A673 (cell line): ENCODE data around the gene JUNB. TPM values are rescaled to one million over a fixed set of nuclear protein-coding genes. Genes with fewer than 3 reads are reported as not detected.

Source experiments
- BruUV-seq: library from RNA; stranded (reverse); fragments of 400-500 nt; replicated peaks from 2 replicates; lab custom pipeline; 2021; lab: Mats Ljungman, UMichigan
- CTCF ChIA-PET: fragments of 300-600 bp; sonication (Branson Sonifier 250); formaldehyde crosslinking; loops from one replicate; lab custom pipeline; 2022; ENCODE audit warnings: antibody characterized with exemption; lab: Charles Lee
- POLR2A ChIA-PET: fragments of 300-600 bp; sonication (Branson Sonifier 250); formaldehyde crosslinking; loops from one replicate; lab custom pipeline; 2022; ENCODE audit warnings: antibody characterized with exemption; ENCODE audit not compliant: low non-redundant PET; lab: Charles Lee
- DNase-seq: peaks from one replicate; pipeline ENCODE4 v3.0.0-alpha.2; 2015; ENCODE audit warnings: low spot score
- H3K27ac ChIP-seq: fragments of 200-600 bp; sonication (generic); 2 replicates; pipeline ENCODE4 v1.5.1; 2016; ENCODE audit warnings: mixed run types, low read depth, mild to moderate bottlenecking, mixed read lengths, antibody characterized with exemption, low read length; ENCODE audit not compliant: poor library complexity, severe bottlenecking
- H3K27me3 ChIP-seq: fragments of 200-600 bp; sonication (generic); replicated peaks from 2 replicates; pipeline ENCODE4 v1.6.1; 2017; ENCODE audit warnings: mixed run types, low read depth, mild to moderate bottlenecking, mixed read lengths, antibody characterized with exemption, low read length; ENCODE audit not compliant: insufficient read depth, poor library complexity
- H3K36me3 ChIP-seq: fragments of 200-600 bp; sonication (generic); 2 replicates; pipeline ENCODE4 v1.6.1; 2016; ENCODE audit warnings: mixed run types, mild to moderate bottlenecking, mixed read lengths, antibody characterized with exemption, low read length; ENCODE audit not compliant: insufficient read depth, poor library complexity, severe bottlenecking
- H3K4me1 ChIP-seq: fragments of 200-600 bp; sonication (generic); 2 replicates; pipeline ENCODE4 v1.6.1; 2017; ENCODE audit warnings: mixed run types, mild to moderate bottlenecking, mixed read lengths, antibody characterized with exemption, low read length; ENCODE audit not compliant: insufficient read depth, poor library complexity, severe bottlenecking
- H3K4me3 ChIP-seq: fragments of 200-600 bp; sonication (generic); 2 replicates; pipeline ENCODE4 v1.5.1; 2016; ENCODE audit warnings: low read depth, mixed run types, mild to moderate bottlenecking, mixed read lengths, low read length; ENCODE audit not compliant: poor library complexity, severe bottlenecking
- H3K9me3 ChIP-seq: fragments of 200-600 bp; sonication (generic); 2 replicates; pipeline ENCODE4 v1.6.1; 2016; ENCODE audit warnings: mixed run types, low read depth, mild to moderate bottlenecking, mixed read lengths, antibody characterized with exemption, low read length; ENCODE audit not compliant: poor library complexity, severe bottlenecking
- CTCF ChIP-seq: fragments of 300-800, 200-600 bp; sonication (generic); conservative IDR thresholded peaks from 2 replicates; pipeline ENCODE4 v1.5.1; 2017; ENCODE audit warnings: low read depth, mild to moderate bottlenecking, antibody characterized with exemption, low read length, moderate library complexity, mixed read lengths
- EZH2 ChIP-seq: fragments of 200-600 bp; sonication (generic); IDR thresholded peaks from 2 replicates; pipeline ENCODE4 v1.6.1; 2017; ENCODE audit warnings: borderline replicate concordance, low read depth, mild to moderate bottlenecking, mixed read lengths, antibody characterized with exemption, low read length; ENCODE audit not compliant: poor library complexity, severe bottlenecking
- intact Hi-C: fragments of 100-400 bp; cut with micrococcal nuclease; formaldehyde crosslinking; loops from one replicate; pipeline ENCODE4 v1.10.0; 2022; ENCODE audit not compliant: unreplicated experiment
- total RNA-seq: library from RNA; stranded (reverse); gene quantifications from 2 replicates; pipeline ENCODE4 v1.2.3, GENCODE V29; 2021

The JUNB gene
- total RNA-seq, 1 experiment from 2014 or later = 27.7 TPM

DNA sequence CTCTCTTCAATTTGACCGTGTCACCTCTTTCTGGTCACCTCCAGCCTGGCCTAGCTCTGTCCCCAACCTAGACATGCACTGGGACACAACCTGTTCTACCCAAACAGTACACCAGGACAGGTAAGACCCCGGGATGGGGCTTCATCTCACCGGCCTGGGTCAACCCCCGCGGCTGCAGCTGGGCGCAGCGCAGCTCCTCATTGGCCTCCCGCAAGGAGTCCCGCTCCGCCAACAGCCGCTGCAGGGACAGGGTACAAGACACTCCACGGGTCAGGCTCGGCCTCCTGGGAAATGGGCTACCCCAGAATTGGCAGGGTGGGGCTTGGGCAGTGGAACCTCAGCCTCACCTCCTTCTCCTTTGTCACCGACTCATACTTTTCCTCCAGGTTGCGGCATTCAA is 23.6 kb upstream of the JUNB start:
- no peak for DNase-seq
- POLR2A ChIA-PET = interaction anchor here (0.6 kb wide), 1 partner anchor 14 kb away, joined by 7 read pairs; no protein-coding TSS in a partner anchor
- H3K27me3 ChIP-seq = no peaks in the 10 kb centered on the region

DNA sequence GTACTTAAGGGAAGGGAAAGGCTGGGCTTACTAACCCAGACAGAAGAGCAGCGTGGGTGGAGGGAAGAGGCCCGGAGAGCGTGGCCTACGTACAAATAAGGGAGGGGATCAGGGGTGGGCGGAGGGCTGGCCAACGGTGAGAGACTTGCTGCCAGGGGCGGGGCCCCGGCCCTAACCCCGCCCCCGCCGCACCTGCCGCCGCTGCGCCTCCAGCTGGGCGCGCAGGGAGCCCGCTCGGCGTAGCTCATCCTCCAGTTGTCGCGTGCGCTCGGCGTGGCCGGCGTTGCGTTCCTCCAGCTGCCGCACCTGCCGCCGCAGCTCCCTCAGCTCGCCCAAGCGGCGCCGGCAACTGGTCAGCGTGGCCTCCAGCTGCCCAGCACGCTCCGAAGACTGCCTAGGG is 21.6 kb upstream of the JUNB start:
- BruUV-seq = no TSS peak
- no peak for DNase-seq
- intact Hi-C loops = no loop called here
- Histone ChIP-seq H3K36me3 (no peaks in the 10 kb centered on the region), H3K4me1 (no peaks in the 10 kb centered on the region), H3K27ac (no peak overlapping the region), H3K27me3 (no peaks in the 10 kb centered on the region), H3K4me3 (no peak overlapping the region), H3K9me3 (no peaks in the 10 kb centered on the region)
- ChIA-PET CTCF (interaction anchor here (0.6 kb wide), 1 partner anchor 52 kb away, joined by 3 read pairs; no protein-coding TSS in a partner anchor), POLR2A (no interaction called here)
- TF ChIP-seq CTCF (no peak), EZH2 (no peak)

More for the DNA sequence above, 23.6 kb upstream of the JUNB start:
- Histone ChIP-seq H3K36me3 (no peaks in the 10 kb centered on the region), H3K27ac (no peak overlapping the region), H3K4me3 (no peak overlapping the region), H3K9me3 (no peaks in the 10 kb centered on the region), H3K4me1 (no peaks in the 10 kb centered on the region)
- intact Hi-C loops = loop anchor here (2.0 kb wide), 2 partner anchors 29 to 79 kb away; no protein-coding TSS in a partner anchor
- CTCF ChIA-PET = no interaction called here
- BruUV-seq = no TSS peak
- TF ChIP-seq EZH2 (no peak), CTCF (no peak)

DNA sequence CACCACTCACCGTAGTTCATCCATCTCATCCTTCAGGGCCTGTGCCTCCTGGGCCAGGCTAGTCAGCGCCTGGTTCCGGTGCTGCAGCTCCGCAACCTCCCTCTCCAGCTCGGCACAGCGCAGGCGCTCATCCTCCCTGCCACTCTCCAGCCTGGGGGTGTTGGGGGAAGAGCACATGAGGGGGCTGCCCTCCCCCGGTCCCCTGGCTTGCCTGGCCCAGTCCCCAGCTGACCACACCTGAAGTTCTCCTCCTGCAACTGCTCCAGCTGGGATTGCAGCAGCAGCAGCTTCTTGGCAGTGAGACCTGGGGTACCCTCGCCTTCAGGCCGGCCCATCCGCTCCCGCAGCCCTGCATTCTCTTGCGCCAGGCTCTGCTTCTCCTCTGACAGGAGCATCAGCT is 20.4 kb upstream of the JUNB start:
- TF ChIP-seq EZH2 (no peak), CTCF (no peak)
- H3K36me3 ChIP-seq = no peaks in the 10 kb centered on the region
- POLR2A ChIA-PET = no interaction called here
- DNase-seq = no peak
- H3K4me3 ChIP-seq = no peak overlapping the region
- no TSS peak for BruUV-seq
- H3K4me1 ChIP-seq = no peaks in the 10 kb centered on the region
- H3K27me3 ChIP-seq = no peaks in the 10 kb centered on the region
- intact Hi-C loops = no loop called here
- H3K27ac ChIP-seq = no peak overlapping the region
- CTCF ChIA-PET = no interaction called here
- H3K9me3 ChIP-seq = no peaks in the 10 kb centered on the region
